Stimulated activated CD8-positive, alpha-beta memory T cell treated with anti-CD3 and anti-CD28 coated beads, Interleukin-7, amount 100 ng/mL, for 24 hours (primary cell): ENCODE results near the gene ABHD13.
"Not testable (repeated sequence)": the region's sequence is repeated elsewhere in the genome, so short reads cannot be mapped to it uniquely, and the experiment has no call there.

Experiments
- DNase-seq: peaks from one replicate; pipeline ENCODE4 v3.0.0-alpha.2; 2020; ENCODE audit warnings: low read depth

The ABHD13 gene

GRCh38 chr13:108223687-108224503, 5.7 kb downstream of the ABHD13 start:
- DNase-seq: no peak

GRCh38 chr13:108225440-108225839, 7.2 kb downstream of the ABHD13 start:
- no peak for DNase-seq

- DNase-seq: no peak
Measured at GRCh38 chr13:108226184-108226583, 8.0 kb downstream of the ABHD13 start.

DNA sequence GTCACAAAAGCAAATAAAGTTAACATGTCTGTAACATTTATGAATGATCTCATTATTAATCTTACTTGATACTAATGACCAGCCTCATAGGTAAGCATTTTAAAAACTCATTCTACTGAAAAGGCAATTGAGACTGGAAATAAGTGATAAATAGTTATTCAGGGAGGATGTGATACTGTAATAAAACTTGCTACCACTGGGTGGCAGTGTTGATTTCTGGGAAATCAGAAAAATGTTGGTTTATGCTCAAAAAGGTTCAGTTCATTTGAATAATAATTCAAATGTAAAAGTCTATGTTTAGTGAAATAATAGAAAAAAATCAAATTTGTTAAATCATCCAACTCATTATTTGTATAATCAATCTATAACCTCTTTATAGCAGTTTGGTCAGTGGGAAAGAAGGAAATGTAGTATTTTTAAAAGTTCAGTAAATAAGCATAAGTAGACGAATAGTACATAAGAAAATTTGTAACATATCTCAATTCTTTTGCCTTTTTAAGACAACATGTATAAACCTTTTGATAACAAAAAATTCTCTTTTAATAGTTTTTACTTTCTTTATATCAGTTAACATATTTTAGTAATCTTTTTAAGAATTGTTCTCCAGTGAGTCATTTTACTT, 9.6 kb downstream of the ABHD13 start:
- DNase-seq: no peak

GRCh38 chr13:108230377-108230776, 12.2 kb downstream of the ABHD13 start:
- no peak for DNase-seq

DNA sequence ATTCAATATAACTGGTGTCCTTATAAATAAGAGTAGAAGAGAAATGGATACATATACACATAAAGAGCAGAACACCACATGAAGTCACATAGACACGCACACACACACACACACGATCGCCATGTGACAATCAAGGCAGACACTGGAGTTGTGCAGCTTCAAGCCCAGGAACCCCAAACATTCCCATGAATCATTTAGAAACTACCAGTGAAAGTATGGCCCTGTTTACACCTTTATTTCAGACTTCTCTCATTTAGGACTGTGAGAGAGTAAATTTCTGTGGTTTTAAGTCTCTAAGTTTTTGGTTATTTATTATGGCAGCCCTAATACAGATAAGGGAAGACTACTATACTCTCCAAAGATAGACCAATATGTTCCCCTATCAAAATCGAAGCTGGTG, 31.0 kb downstream of the ABHD13 start:
- no peak for DNase-seq

DNA sequence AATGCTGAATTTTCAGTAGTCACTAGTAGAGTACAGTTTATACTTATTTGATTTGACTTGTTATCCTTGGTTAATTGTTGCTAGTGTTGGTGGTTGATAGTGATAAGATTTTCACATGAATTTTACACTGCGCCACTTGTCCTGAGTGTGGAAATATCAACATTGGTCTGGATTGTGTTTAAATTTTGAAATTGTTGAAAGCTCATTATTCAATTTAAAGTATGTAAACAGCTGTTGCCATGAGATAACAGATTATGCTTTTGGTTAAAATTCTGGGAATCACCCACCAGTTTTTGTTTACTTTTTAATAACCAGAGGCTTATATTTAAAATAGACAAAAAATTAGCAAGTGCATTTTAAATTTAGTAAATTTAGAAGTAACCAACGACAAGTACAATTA, 39.1 kb downstream of the ABHD13 start:
- no peak for DNase-seq

DNA sequence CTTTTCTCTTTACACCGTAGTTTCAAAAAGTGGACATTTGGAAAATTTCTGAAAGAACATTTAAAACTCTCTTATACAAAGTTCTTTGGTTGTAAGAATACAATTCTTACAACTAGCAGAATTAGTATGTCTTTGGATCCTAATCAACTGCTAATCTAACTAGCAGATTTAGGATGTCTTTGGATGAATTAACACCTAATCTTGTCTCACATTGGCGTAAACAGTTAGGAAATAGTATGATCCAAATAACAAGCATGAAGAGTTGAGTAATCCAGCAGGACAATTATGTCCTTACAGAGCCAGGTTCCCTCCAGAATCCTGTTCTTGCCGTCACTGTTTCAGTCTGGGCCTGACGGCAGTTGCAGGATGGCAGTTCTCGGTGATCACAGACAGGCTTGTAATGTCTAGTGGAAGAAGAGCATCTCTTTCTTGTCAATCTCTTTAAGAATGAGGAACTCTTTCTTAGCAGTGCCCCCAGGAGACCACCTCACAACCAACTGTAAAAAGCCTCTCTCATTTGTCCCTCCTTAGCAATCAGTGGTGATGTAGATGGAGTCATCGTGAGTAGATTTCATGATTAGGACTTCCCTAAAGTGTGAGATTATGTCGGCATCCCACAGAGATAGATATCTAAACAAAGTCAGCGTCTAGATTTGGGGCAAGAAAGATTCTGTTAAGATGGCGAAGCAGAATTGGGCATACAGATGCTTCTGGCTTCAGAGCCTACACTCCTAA, 45.6 kb downstream of the ABHD13 start:
- no peak for DNase-seq

- DNase-seq: no peak
Measured at GRCh38 chr13:108266321-108266990, 48.3 kb downstream of the ABHD13 start.

- no peak for DNase-seq
Measured at GRCh38 chr13:108267347-108267746, 49.2 kb downstream of the ABHD13 start.

DNA sequence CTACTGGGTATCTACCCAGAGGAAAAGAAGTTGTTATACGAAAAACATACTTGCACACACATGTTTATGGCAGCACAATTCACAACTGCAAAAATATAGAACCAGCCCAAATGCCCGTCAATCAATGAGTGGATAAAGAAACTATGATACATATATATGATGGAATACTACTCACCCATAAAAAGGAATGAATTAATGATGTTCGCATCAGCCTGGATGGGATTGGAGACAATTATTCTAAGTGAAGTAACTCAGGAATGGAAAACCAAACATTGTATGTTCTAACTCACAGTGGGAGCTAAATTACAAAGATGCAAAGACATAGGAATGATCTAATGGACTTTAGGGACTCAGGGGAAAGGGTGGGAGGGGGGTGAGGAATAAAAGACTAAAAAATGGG, 49.7 kb downstream of the ABHD13 start:
- not testable (repeated sequence) for DNase-seq

- DNase-seq: no peak
Measured at GRCh38 chr13:108268466-108269112, 50.4 kb downstream of the ABHD13 start.

DNA sequence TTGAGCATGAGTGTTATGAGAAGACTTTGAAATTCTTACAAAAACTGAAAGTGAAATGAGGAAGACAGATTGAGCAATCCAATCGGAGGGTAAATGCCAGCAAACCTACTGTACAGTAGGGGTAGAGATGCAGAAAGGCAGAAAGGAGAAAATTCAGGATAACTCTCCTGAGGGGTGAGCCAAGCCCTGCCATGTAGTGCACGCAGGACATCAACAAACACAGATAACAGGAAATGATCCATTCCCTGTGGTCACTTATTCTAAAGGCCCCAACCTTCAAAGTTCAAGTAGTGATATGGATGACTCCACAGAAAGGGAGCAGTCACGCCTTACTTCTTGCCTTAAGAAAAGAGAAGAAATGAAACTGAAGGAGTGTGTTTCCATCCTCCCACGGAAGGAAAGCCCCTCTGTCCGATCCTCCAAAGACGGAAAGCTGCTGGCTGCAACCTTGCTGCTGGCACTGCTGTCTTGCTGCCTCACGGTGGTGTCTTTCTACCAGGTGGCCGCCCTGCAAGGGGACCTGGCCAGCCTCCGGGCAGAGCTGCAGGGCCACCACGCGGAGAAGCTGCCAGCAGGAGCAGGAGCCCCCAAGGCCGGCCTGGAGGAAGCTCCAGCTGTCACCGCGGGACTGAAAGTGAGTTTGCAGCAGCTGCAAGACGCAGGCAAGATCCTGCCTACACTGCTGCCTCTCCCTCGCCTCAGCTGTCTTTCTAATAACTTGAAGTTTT, 51.6 kb downstream of the ABHD13 start, which contains the start of gene TNFSF13B:
Gene TNFSF13B (plus strand): TSS at position 118 of the 728 bp plus-strand sequence. CDS start 178 bp downstream, at position 296.
- no peak for DNase-seq

DNA sequence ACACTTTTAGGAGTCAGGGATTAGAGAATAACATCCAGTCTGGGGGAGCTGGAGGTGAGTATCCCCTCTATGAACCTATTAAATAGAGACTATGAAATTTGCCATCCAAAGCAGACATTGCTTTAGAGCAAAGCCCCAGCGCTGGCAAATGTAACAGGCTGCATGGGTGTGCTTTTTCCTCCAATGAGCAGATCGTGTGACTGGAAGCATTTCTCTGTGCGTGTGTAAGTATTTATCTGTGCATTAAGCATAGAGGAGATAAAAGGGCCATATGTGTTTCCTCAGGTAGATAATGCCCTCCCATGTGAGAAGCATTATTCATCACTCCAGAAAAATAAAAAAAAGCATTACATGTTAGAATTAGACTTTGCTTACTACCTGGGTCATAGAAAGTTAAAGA, 52.2 kb downstream of the ABHD13 start:
- no peak for DNase-seq

DNA sequence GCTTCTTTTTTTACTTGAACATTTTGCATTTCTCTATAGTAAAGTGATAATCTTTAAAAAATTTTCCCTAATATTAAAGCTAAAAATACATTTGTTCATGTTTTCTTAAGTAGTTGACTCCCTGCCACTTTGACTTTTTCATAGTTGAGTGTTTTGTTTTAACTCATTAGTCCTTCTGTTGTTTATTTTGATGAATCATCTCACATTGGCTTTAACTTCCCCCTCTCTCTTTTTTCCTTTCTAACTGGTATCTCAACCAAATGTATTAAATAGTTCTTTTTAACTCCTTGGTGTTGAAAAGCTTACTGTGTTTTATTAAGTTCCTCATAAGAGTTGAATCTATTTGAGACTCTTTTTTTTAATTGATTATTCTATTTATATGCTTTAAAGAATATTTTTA, 54.1 kb downstream of the ABHD13 start:
- no peak for DNase-seq

- no peak for DNase-seq
Measured at GRCh38 chr13:108273429-108274118, 55.4 kb downstream of the ABHD13 start.

GRCh38 chr13:108274718-108275117, 56.5 kb downstream of the ABHD13 start:
- DNase-seq: no peak

- no peak for DNase-seq
Measured at GRCh38 chr13:108276060-108276459, 57.9 kb downstream of the ABHD13 start.

DNA sequence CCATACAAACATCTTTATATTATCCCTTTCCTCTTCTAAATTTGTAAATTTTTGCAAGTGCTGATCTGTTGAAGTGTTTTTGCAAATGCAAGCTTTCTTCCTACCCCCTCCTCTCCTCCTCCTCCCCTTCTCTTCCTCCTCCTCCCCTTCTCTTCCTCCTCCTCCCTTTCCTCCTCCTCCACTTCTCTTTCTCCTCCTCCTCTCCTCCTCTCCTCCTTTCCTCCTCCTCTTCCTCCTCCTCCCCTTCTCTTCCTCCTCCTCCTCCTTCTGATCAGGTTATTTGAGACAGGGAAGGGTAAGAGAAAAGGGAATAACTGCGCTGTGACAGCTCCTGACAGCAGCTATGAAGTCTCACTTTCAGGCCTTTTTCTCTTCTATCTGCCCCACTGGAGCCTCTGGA, 60.3 kb downstream of the ABHD13 start:
- DNase-seq: no peak

- no peak for DNase-seq
Measured at GRCh38 chr13:108281901-108282300, 63.7 kb downstream of the ABHD13 start.

- DNase-seq: no peak
Measured at GRCh38 chr13:108283110-108283509, 64.9 kb downstream of the ABHD13 start.
